GM12878 (cell line): ENCODE results near the gene C14orf119. TPM values are rescaled to one million over a fixed set of nuclear protein-coding genes. Genes with fewer than 3 reads are reported as not detected.
A peak's percentile ranks its signal among the peaks of the same experiment; 100 is the strongest.

ENCODE experiments used
- ATAC-seq: fragments of 200-7000 bp; cut with Tn5 transposase; 3 replicates; pipeline ENCODE4 v1.9.1; 2020; ENCODE audit warnings: mild to moderate bottlenecking, moderate library complexity
- BruUV-seq: library from RNA; stranded (reverse); fragments of 400-500 nt; replicated peaks from 2 replicates; lab custom pipeline; 2021; lab: Mats Ljungman, UMichigan
- CTCF ChIA-PET: fragments of 300-600 bp; sonication (Branson Sonifier 250); formaldehyde crosslinking; extraction: SDS; loops from one replicate; lab custom pipeline; 2021; ENCODE audit warnings: inconsistent platforms; lab: Yijun Ruan, JAX
- POLR2A ChIA-PET: fragments of 350-600 bp; formaldehyde crosslinking; extraction: SDS; loops from one replicate; lab custom pipeline; 2021; ENCODE audit warnings: inconsistent platforms; lab: Charles Lee
- RAD21 ChIA-PET: fragments of 300-600 bp; sonication (Branson Sonifier 250); formaldehyde crosslinking; loops from one replicate; lab custom pipeline; 2023; ENCODE audit warnings: antibody characterized with exemption; ENCODE audit not compliant: unreplicated experiment; lab: Charles Lee
- SMC1A ChIA-PET: fragments of 300-600 bp; sonication (Branson Sonifier 250); formaldehyde crosslinking; loops from one replicate; lab custom pipeline; 2023; ENCODE audit not compliant: unreplicated experiment, uncharacterized antibody; lab: Charles Lee
- DNase-seq: peaks from one replicate; pipeline ENCODE4 v3.0.0-alpha.2; 2011; ENCODE audit warnings: low read depth, low spot score
- FAIRE-seq: peaks from 3 replicates; lab custom pipeline; 2011; peaks lifted over from hg19 to GRCh38; lab: Jason Lieb, UNC
- H2AFZ ChIP-seq: 2 replicates; pipeline ENCODE4 v1.6.0; 2011; ENCODE audit warnings: low read depth, low read length, control low read depth; ENCODE audit not compliant: control insufficient read depth
- H3K27ac ChIP-seq: 2 replicates; pipeline ENCODE4 v1.5.1; 2011; ENCODE audit warnings: control low read depth; ENCODE audit not compliant: control insufficient read depth, insufficient read depth
- H3K27me3 ChIP-seq, 2 experiments: replicated peaks in 1 of 2; 2 replicates each; pipeline versions ENCODE4 v1.6.0 to v1.6.1; 2011; ENCODE audit warnings: low read length in 1 of 2; ENCODE audit not compliant: control insufficient read depth in 2 of 2, insufficient read depth in 2 of 2
- H3K36me3 ChIP-seq, 2 experiments: 2 replicates each; pipeline ENCODE4 v1.5.1; 2011; ENCODE audit warnings: low read length in 1 of 2; ENCODE audit not compliant: control insufficient read depth in 2 of 2, insufficient read depth in 2 of 2
- H3K4me1 ChIP-seq: 2 replicates; pipeline ENCODE4 v1.6.1; 2011; ENCODE audit warnings: mild to moderate bottlenecking, low read length, moderate library complexity, mixed read lengths; ENCODE audit not compliant: control insufficient read depth, insufficient read depth
- H3K4me2 ChIP-seq: 2 replicates; pipeline ENCODE4 v1.6.0; 2011; ENCODE audit warnings: control low read depth; ENCODE audit not compliant: control insufficient read depth, insufficient read depth
- H3K4me3 ChIP-seq: fragments of 200-600 bp; sonication (generic); 2 replicates; pipeline ENCODE4 v1.5.1; 2016
- H3K79me2 ChIP-seq: 2 replicates; pipeline ENCODE4 v1.6.0; 2011; ENCODE audit warnings: low read length; ENCODE audit not compliant: control insufficient read depth, insufficient read depth
- H3K9ac ChIP-seq: 2 replicates; pipeline ENCODE4 v1.8.0; 2011; ENCODE audit warnings: low read length, control low read depth, mixed read lengths; ENCODE audit not compliant: control insufficient read depth, insufficient read depth
- H3K9me3 ChIP-seq: replicated peaks from 3 replicates; pipeline ENCODE4 v1.5.1; 2011; ENCODE audit warnings: mild to moderate bottlenecking, low read length; ENCODE audit not compliant: control insufficient read depth, insufficient read depth
- H4K20me1 ChIP-seq: 2 replicates; pipeline ENCODE4 v1.6.0; 2011; ENCODE audit not compliant: control insufficient read depth, insufficient read depth
- ATF3 ChIP-seq: IDR thresholded peaks from 2 replicates; pipeline ENCODE4 v1.6.1; 2011; ENCODE audit warnings: low read depth, mild to moderate bottlenecking, low read length, moderate library complexity, borderline replicate concordance; ENCODE audit errors: extremely low read depth
- CHD1 ChIP-seq: IDR thresholded peaks from 2 replicates; pipeline ENCODE4 v1.6.1; 2012; ENCODE audit warnings: low read depth, low read length, improper control_type of control experiment
- E2F4 ChIP-seq: IDR thresholded peaks from 2 replicates; pipeline ENCODE4 v1.6.1; 2012; ENCODE audit warnings: low read depth, low read length, improper control_type of control experiment
- EED ChIP-seq: sonication (generic); IDR thresholded peaks from 2 replicates; pipeline ENCODE4 v1.6.1; 2016; ENCODE audit warnings: antibody characterized with exemption, low read depth
- ESRRA ChIP-seq: IDR thresholded peaks from 2 replicates; pipeline ENCODE4 v1.6.1; 2012; ENCODE audit warnings: mild to moderate bottlenecking, low read length, improper control_type of control experiment
- ETV6 ChIP-seq, 2 experiments: fragments of 450-650 bp in 1 of 2; IDR thresholded peaks in 1 of 2; conservative IDR thresholded peaks in 1 of 2; 2 replicates each; pipeline ENCODE4 v1.6.1; 2014; ENCODE audit warnings: antibody characterized with exemption in 1 of 2, borderline replicate concordance in 1 of 2, low read depth in 1 of 2, mild to moderate bottlenecking in 1 of 2, moderate library complexity in 1 of 2
- JUND ChIP-seq: IDR thresholded peaks from 2 replicates; pipeline ENCODE4 v1.6.1; 2012; ENCODE audit warnings: low read depth, mild to moderate bottlenecking, low read length, improper control_type of control experiment, moderate library complexity
- POLR2AphosphoS2 ChIP-seq: IDR thresholded peaks from 2 replicates; pipeline ENCODE4 v1.6.1; 2011; ENCODE audit warnings: low read depth, mild to moderate bottlenecking, low read length, improper control_type of control experiment, moderate library complexity
- RB1 ChIP-seq: fragments of 450-650 bp; formaldehyde crosslinking; IDR thresholded peaks from 2 replicates; pipeline ENCODE4 v1.6.1; 2017; ENCODE audit warnings: mild to moderate bottlenecking, borderline replicate concordance
- RFX5 ChIP-seq: IDR thresholded peaks from 2 replicates; pipeline ENCODE4 v1.6.1; 2011; ENCODE audit warnings: low read depth, low read length, improper control_type of control experiment
- RUNX3 ChIP-seq: IDR thresholded peaks from 2 replicates; pipeline ENCODE4 v1.6.1; 2012; ENCODE audit warnings: low read length, inconsistent platforms
- SMAD5 ChIP-seq: IDR thresholded peaks from 2 replicates; pipeline ENCODE4 v1.6.1; 2016; ENCODE audit warnings: antibody characterized with exemption, low read depth
- SMC3 ChIP-seq: IDR thresholded peaks from 2 replicates; pipeline ENCODE4 v1.6.1; 2011; ENCODE audit warnings: low read length, improper control_type of control experiment, borderline replicate concordance
- ZNF274 ChIP-seq: IDR thresholded peaks from one replicate; pipeline ENCODE4 v1.8.0; 2011; ENCODE audit not compliant: insufficient read length, insufficient read depth
- WGBS: methylation state at CpG from one replicate; pipeline ENCODE4 v1.1.6; 2016; ENCODE audit warnings: low lambda C conversion rate; ENCODE audit not compliant: insufficient replicate concordance, insufficient coverage; ENCODE audit errors: missing lambda C conversion rate; 5-methylcytosine and 5-hydroxymethylcytosine counted together
- in situ Hi-C: fragments of 300-500 bp; cut with MboI; formaldehyde crosslinking; loops from 9 replicates; pipeline ENCODE4 v1.14.3; 2018; ENCODE audit warnings: mixed read lengths
- intact Hi-C: fragments of 100-400 bp; cut with micrococcal nuclease; formaldehyde crosslinking; loops from one replicate; pipeline ENCODE4 v1.14.2; 2022; ENCODE audit not compliant: unreplicated experiment
- polyA plus RNA-seq, 11 experiments: library from polyadenylated mRNA; depleted of rRNA in 4 of 11; unstranded in 6 of 11; stranded (reverse) in 5 of 11; fragments of >200 nt; fragmentation: Nextera tagmentation in 4 of 11; fragmentation: Illumina TruSeq in 1 of 11; extraction: Ambion mirVana in 4 of 11; extraction: Trizol in 1 of 11; gene quantifications; 1 replicate in 1 of 11; 2 replicates in 10 of 11; pipeline versions ENCODE4 v1.2.1 to v1.2.3, GENCODE V29; 2011 to 2016; ENCODE audit warnings: inconsistent platforms in 2 of 11, missing spikeins in 2 of 11, low read depth in 1 of 11
- total RNA-seq, 4 experiments: library from RNA; depleted of rRNA in 3 of 4; stranded (reverse); fragments of >200 nt in 3 of 4; fragmentation: Illumina TruSeq in 1 of 4; extraction: Trizol in 1 of 4; gene quantifications; 2 replicates each; pipeline versions ENCODE4 v1.2.1 to v1.2.3, GENCODE V29; 2013 to 2021

C14orf119 gene
- total and polyA plus RNA-seq, 10 of the 15 experiments (the other 5 are each of a cell fraction or from before 2014, with no cell fraction given) = 32.3 to 228 (median 57.6) TPM

- CTCF ChIA-PET = interaction anchor here (1.2 kb wide), 1 partner anchor 38 kb away, joined by 3 read pairs; no protein-coding TSS in a partner anchor
- no TSS peak for BruUV-seq
- no peak overlapping the region for H3K4me2 ChIP-seq
- H3K9ac ChIP-seq = no peak overlapping the region
- 36% methylated on average over 10 of the region's 10 CpGs for WGBS
- RAD21 ChIA-PET = no interaction called here
- intact Hi-C loops = no loop called here
- TF ChIP-seq RUNX3 (0 out of 2 replicates have a peak, but pooled peaks have one; percentile 29), ETV6 (conservative IDR thresholded peaks at IDR 0.05 in 1 of 2, IDR thresholded peaks at IDR 0.05 in 1 of 2; ENCODE audit: borderline replicate concordance in 1 of 2, low read depth in 1 of 2) (no peak), RB1 (no peak), SMC3 (no peak), JUND (no peak), ESRRA (no peak), SMAD5 (no peak), ATF3 (no peak), CHD1 (no peak), E2F4 (no peak), EED (peak; percentile 40; the same call in 1 of the 2 replicates), POLR2AphosphoS2 (no peak), ZNF274 (no peak), RFX5 (no peak)
- ATAC-seq = no peak
- H3K36me3 ChIP-seq = no peaks in the 10 kb centered on the region
- POLR2A ChIA-PET = no interaction called here
- no peaks in the 10 kb centered on the region for H3K9me3 ChIP-seq
- H3K27ac ChIP-seq = no peak overlapping the region
- H2AFZ ChIP-seq = no peak overlapping the region
- no peaks in the 10 kb centered on the region for H4K20me1 ChIP-seq
- no peak for DNase-seq
- no peak overlapping the region for H3K4me3 ChIP-seq
- no peaks in the 10 kb centered on the region for H3K79me2 ChIP-seq
- peaks cover 6% of the 10 kb centered on the region for H3K4me1 ChIP-seq
- FAIRE-seq = no peak
- H3K27me3 ChIP-seq = peaks cover 0 to 7% of the 10 kb centered on the region in 2 experiments; a peak in 3 of 4 replicates
- SMC1A ChIA-PET = no interaction called here
- in situ Hi-C loops = no loop called here
These were observed 19.9 kb downstream of the C14orf119 start for GRCh38 chr14:23115039-23115731.
